ENCODE results near the gene CEMP1.
A peak's percentile ranks its signal among the peaks of the same experiment; 100 is the strongest.
"Not testable (repeated sequence)": the region's sequence is repeated elsewhere in the genome, so short reads cannot be mapped to it uniquely, and the experiment has no call there.

CEMP1 gene

GRCh38 chr16:2551420-2551889 is 20.2 kb upstream of the CEMP1 start:
- H3K4me1 Mint-ChIP-seq; H3K9me3 Mint-ChIP-seq; H3K4me3 Mint-ChIP-seq; H3K27me3 Mint-ChIP-seq; H3K36me3 Mint-ChIP-seq (ENCODE audit: insufficient read depth); H3K27ac Mint-ChIP-seq (ENCODE audit: low read depth); ATAC-seq (replicated peaks; ENCODE audit: extremely low read depth, poor library complexity, severe bottlenecking); DNase-seq (ENCODE audit: low spot score in 2 of 2): not testable (repeated sequence)

- not testable (repeated sequence) for ATAC-seq (replicated peaks; ENCODE audit: extremely low read depth, poor library complexity, severe bottlenecking); H3K27ac Mint-ChIP-seq (ENCODE audit: low read depth); H3K9me3 Mint-ChIP-seq; H3K4me3 Mint-ChIP-seq; H3K27me3 Mint-ChIP-seq; H3K36me3 Mint-ChIP-seq (ENCODE audit: insufficient read depth); H3K4me1 Mint-ChIP-seq; DNase-seq (ENCODE audit: low spot score in 2 of 2)
Measured at GRCh38 chr16:2550283-2550878, 19.2 kb upstream of the CEMP1 start.

GRCh38 chr16:2543771-2544170 is 12.6 kb upstream of the CEMP1 start:
- Mint-ChIP-seq H3K4me1 (peaks cover 33% of the 10 kb centered on the region), H3K36me3 (ENCODE audit: insufficient read depth) (peaks cover 11% of the 10 kb centered on the region)
- H3K27ac Mint-ChIP-seq (ENCODE audit: low read depth); H3K9me3 Mint-ChIP-seq; H3K27me3 Mint-ChIP-seq; ATAC-seq (replicated peaks; ENCODE audit: extremely low read depth, poor library complexity, severe bottlenecking); H3K4me3 Mint-ChIP-seq; DNase-seq (ENCODE audit: low spot score in 2 of 2): not testable (repeated sequence)

GRCh38 chr16:2541409-2541808 is 10.2 kb upstream of the CEMP1 start:
- peaks cover 41% of the 10 kb centered on the region for H3K4me1 Mint-ChIP-seq
- H3K9me3 Mint-ChIP-seq; ATAC-seq (replicated peaks; ENCODE audit: extremely low read depth, poor library complexity, severe bottlenecking); H3K27me3 Mint-ChIP-seq; DNase-seq (ENCODE audit: low spot score in 2 of 2): not testable (repeated sequence)
- peaks cover 16% of the 10 kb centered on the region for H3K36me3 Mint-ChIP-seq (ENCODE audit: insufficient read depth)
- peak overlapping the region; percentile 86 for H3K27ac Mint-ChIP-seq (ENCODE audit: low read depth)
- peak overlapping the region; percentile 64 for H3K4me3 Mint-ChIP-seq

GRCh38 chr16:2540912-2541311 is 9.7 kb upstream of the CEMP1 start:
- H3K27me3 Mint-ChIP-seq; ATAC-seq (replicated peaks; ENCODE audit: extremely low read depth, poor library complexity, severe bottlenecking); DNase-seq (ENCODE audit: low spot score in 2 of 2); H3K9me3 Mint-ChIP-seq: not testable (repeated sequence)
- peaks cover 41% of the 10 kb centered on the region for H3K4me1 Mint-ChIP-seq
- H3K36me3 Mint-ChIP-seq (ENCODE audit: insufficient read depth) = peaks cover 19% of the 10 kb centered on the region
- peak overlapping the region; percentile 64 for H3K4me3 Mint-ChIP-seq
- H3K27ac Mint-ChIP-seq (ENCODE audit: low read depth) = peak overlapping the region; percentile 86

GRCh38 chr16:2539845-2540458 is 8.7 kb upstream of the CEMP1 start:
- Mint-ChIP-seq H3K36me3 (ENCODE audit: insufficient read depth) (peaks cover 19% of the 10 kb centered on the region), H3K4me1 (peaks cover 36% of the 10 kb centered on the region), H3K27ac (ENCODE audit: low read depth) (peak overlapping the region; percentile 54), H3K4me3 (peak overlapping the region; percentile 64)
- H3K27me3 Mint-ChIP-seq; H3K9me3 Mint-ChIP-seq; ATAC-seq (replicated peaks; ENCODE audit: extremely low read depth, poor library complexity, severe bottlenecking); DNase-seq (ENCODE audit: low spot score in 2 of 2): not testable (repeated sequence)

- H3K9me3 Mint-ChIP-seq; ATAC-seq (replicated peaks; ENCODE audit: extremely low read depth, poor library complexity, severe bottlenecking); H3K27me3 Mint-ChIP-seq; DNase-seq (ENCODE audit: low spot score in 2 of 2): not testable (repeated sequence)
- Mint-ChIP-seq H3K4me1 (peaks cover 35% of the 10 kb centered on the region), H3K27ac (ENCODE audit: low read depth) (peak overlapping the region; percentile 54), H3K4me3 (peak overlapping the region; percentile 64), H3K36me3 (ENCODE audit: insufficient read depth) (peaks cover 24% of the 10 kb centered on the region)
Measured at GRCh38 chr16:2539192-2539844, 8.1 kb upstream of the CEMP1 start.

- peak within 1 kb of the TSS; percentile 76 for H3K4me3 Mint-ChIP-seq
- H3K36me3 Mint-ChIP-seq (ENCODE audit: insufficient read depth) = peaks cover 34% of the 10 kb centered on the region
- no peaks in the 10 kb centered on the region for H3K9me3 Mint-ChIP-seq
- peaks cover 39% of the 10 kb centered on the region for H3K4me1 Mint-ChIP-seq
- H3K27me3 Mint-ChIP-seq = no peaks in the 10 kb centered on the region
- peak; percentile 75 to 93 for DNase-seq (ENCODE audit: low spot score in 2 of 2)
- peak within 1 kb of the TSS; percentile 87 for H3K27ac Mint-ChIP-seq (ENCODE audit: low read depth)
- ATAC-seq (replicated peaks; ENCODE audit: extremely low read depth, poor library complexity, severe bottlenecking) = peak; percentile 78
Measured at GRCh38 chr16:2537451-2538379, 6.5 kb upstream of the CEMP1 start, which contains the start of gene PDPK1. TSS of gene PDPK1 (plus strand) at chr16:2538021. CDS start at chr16:2538113, 92 bp downstream.

GRCh38 chr16:2535625-2536013 is 4.4 kb upstream of the CEMP1 start:
- Mint-ChIP-seq H3K4me3 (peak overlapping the region; percentile 76), H3K27ac (ENCODE audit: low read depth) (no peak overlapping the region), H3K4me1 (peaks cover 45% of the 10 kb centered on the region), H3K27me3 (no peaks in the 10 kb centered on the region), H3K9me3 (no peaks in the 10 kb centered on the region), H3K36me3 (ENCODE audit: insufficient read depth) (peaks cover 48% of the 10 kb centered on the region)
- ATAC-seq (replicated peaks; ENCODE audit: extremely low read depth, poor library complexity, severe bottlenecking) = no peak
- no peak for DNase-seq (ENCODE audit: low spot score in 2 of 2)

GRCh38 chr16:2534335-2534734 is 3.1 kb upstream of the CEMP1 start:
- peaks cover 40% of the 10 kb centered on the region for H3K4me1 Mint-ChIP-seq
- H3K9me3 Mint-ChIP-seq; H3K27ac Mint-ChIP-seq (ENCODE audit: low read depth); H3K27me3 Mint-ChIP-seq; DNase-seq (ENCODE audit: low spot score in 2 of 2); ATAC-seq (replicated peaks; ENCODE audit: extremely low read depth, poor library complexity, severe bottlenecking): not testable (repeated sequence)
- peak overlapping the region; percentile 66 for H3K4me3 Mint-ChIP-seq
- H3K36me3 Mint-ChIP-seq (ENCODE audit: insufficient read depth) = peaks cover 49% of the 10 kb centered on the region

- Mint-ChIP-seq H3K36me3 (ENCODE audit: insufficient read depth) (peaks cover 47% of the 10 kb centered on the region), H3K27me3 (no peaks in the 10 kb centered on the region)
- ATAC-seq (replicated peaks; ENCODE audit: extremely low read depth, poor library complexity, severe bottlenecking) = no peak
Measured at GRCh38 chr16:2533912-2534311, 2.7 kb upstream of the CEMP1 start.

GRCh38 chr16:2533142-2533755 is 2.0 kb upstream of the CEMP1 start:
- peaks cover 48% of the 10 kb centered on the region for H3K36me3 Mint-ChIP-seq (ENCODE audit: insufficient read depth)
- H3K27ac Mint-ChIP-seq (ENCODE audit: low read depth) = peak overlapping the region; percentile 98
- H3K9me3 Mint-ChIP-seq; ATAC-seq (replicated peaks; ENCODE audit: extremely low read depth, poor library complexity, severe bottlenecking); H3K27me3 Mint-ChIP-seq; DNase-seq (ENCODE audit: low spot score in 2 of 2): not testable (repeated sequence)
- peak overlapping the region; percentile 93 for H3K4me3 Mint-ChIP-seq
- peaks cover 31% of the 10 kb centered on the region for H3K4me1 Mint-ChIP-seq

More at GRCh38 chr16:2533912-2534311, 2.7 kb upstream of the CEMP1 start:
- no peak for DNase-seq (ENCODE audit: low spot score in 2 of 2)
- H3K4me1 Mint-ChIP-seq = peaks cover 36% of the 10 kb centered on the region
- H3K9me3 Mint-ChIP-seq = no peaks in the 10 kb centered on the region
- H3K27ac Mint-ChIP-seq (ENCODE audit: low read depth) = no peak overlapping the region
- H3K4me3 Mint-ChIP-seq = peak overlapping the region; percentile 66

All from central memory CD8-positive, alpha-beta T cell (primary cell).